SU-DHL-6 (cell line): ENCODE data around the gene TMEM131.

Experiments used
- EZH2phosphoT487 ChIP-seq: fragments of 200-600 bp; sonication (generic), shearing (Covaris generic); conservative IDR thresholded peaks from 2 replicates; pipeline ENCODE4 v1.6.1; 2018; ENCODE audit warnings: mild to moderate bottlenecking, antibody characterized with exemption, low read length, moderate library complexity, mixed read lengths
- TF ChIP-seq, protein P1 (sequence below): fragments of 200-600 bp; sonication (generic); IDR thresholded peaks from one replicate; pipeline ENCODE4 v1.5.1; 2017; ENCODE audit warnings: antibody characterized with exemption, mild to moderate bottlenecking, low read length, moderate library complexity; ENCODE audit not compliant: insufficient read depth, poor library complexity, severe bottlenecking

DNA sequence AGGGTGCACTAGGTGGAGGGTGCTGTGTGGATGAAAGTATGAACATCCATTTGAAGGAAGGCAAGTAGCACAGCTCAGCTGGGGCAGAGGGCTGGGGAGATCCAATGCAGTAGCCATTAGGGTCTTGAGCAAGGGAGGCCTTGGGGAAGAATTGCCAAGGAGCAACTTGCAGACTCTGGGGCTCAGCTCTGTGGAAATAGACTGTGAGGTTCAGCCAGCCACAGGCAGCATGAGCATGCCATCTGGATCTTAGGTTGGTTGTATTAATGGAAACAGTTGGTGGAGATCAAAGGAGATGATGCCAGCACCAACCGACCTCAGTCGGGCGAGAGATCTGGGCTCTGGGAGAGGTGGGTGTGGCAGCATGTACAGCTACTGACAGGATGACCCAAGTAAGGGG lies 276.8 kb downstream of the TMEM131 start:
- TF ChIP-seq, protein P1, sequence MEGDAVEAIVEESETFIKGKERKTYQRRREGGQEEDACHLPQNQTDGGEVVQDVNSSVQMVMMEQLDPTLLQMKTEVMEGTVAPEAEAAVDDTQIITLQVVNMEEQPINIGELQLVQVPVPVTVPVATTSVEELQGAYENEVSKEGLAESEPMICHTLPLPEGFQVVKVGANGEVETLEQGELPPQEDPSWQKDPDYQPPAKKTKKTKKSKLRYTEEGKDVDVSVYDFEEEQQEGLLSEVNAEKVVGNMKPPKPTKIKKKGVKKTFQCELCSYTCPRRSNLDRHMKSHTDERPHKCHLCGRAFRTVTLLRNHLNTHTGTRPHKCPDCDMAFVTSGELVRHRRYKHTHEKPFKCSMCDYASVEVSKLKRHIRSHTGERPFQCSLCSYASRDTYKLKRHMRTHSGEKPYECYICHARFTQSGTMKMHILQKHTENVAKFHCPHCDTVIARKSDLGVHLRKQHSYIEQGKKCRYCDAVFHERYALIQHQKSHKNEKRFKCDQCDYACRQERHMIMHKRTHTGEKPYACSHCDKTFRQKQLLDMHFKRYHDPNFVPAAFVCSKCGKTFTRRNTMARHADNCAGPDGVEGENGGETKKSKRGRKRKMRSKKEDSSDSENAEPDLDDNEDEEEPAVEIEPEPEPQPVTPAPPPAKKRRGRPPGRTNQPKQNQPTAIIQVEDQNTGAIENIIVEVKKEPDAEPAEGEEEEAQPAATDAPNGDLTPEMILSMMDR: no peak
- TF ChIP-seq EZH2phosphoT487: no peak
